ENCODE results near the gene MAP2K5. TPM values are rescaled to one million over a fixed set of nuclear protein-coding genes. Genes with fewer than 3 reads are reported as not detected.

Gene MAP2K5
- total RNA-seq, 1 donor from 2014 or later = 19.6 TPM

- H3K4me1 Mint-ChIP-seq = peaks cover 26% of the 10 kb centered on the region
- no peaks in the 10 kb centered on the region for H3K27me3 Mint-ChIP-seq (ENCODE audit: low read depth)
- no peak for DNase-seq (ENCODE audit: low read depth, low spot score)
- no peak overlapping the region for H3K27ac Mint-ChIP-seq (ENCODE audit: unreplicated experiment)
- H3K4me3 Mint-ChIP-seq = no peak overlapping the region
- TF ChIP-seq CTCF (conservative IDR thresholded peaks at IDR 0.05) = no peak
- no peaks in the 10 kb centered on the region for H3K36me3 Mint-ChIP-seq (ENCODE audit: low read depth)
- H3K9me3 Mint-ChIP-seq = no peaks in the 10 kb centered on the region
Measured at GRCh38 chr15:67805008-67805665, 262.6 kb downstream of the MAP2K5 start.

GRCh38 chr15:67805666-67806516 lies 263.4 kb downstream of the MAP2K5 start:
- Mint-ChIP-seq H3K36me3 (ENCODE audit: low read depth) (no peaks in the 10 kb centered on the region), H3K9me3 (no peaks in the 10 kb centered on the region), H3K4me1 (peaks cover 26% of the 10 kb centered on the region), H3K4me3 (no peak overlapping the region), H3K27me3 (ENCODE audit: low read depth) (no peaks in the 10 kb centered on the region), H3K27ac (ENCODE audit: unreplicated experiment) (peak overlapping the region; percentile 71)
- DNase-seq (ENCODE audit: low read depth, low spot score) = no peak
- TF ChIP-seq CTCF (conservative IDR thresholded peaks at IDR 0.05) = no peak

GRCh38 chr15:67806536-67806935 lies 264.0 kb downstream of the MAP2K5 start:
- no peak overlapping the region for H3K4me3 Mint-ChIP-seq
- H3K4me1 Mint-ChIP-seq = peaks cover 26% of the 10 kb centered on the region
- no peak overlapping the region for H3K27ac Mint-ChIP-seq (ENCODE audit: unreplicated experiment)
- no peaks in the 10 kb centered on the region for H3K27me3 Mint-ChIP-seq (ENCODE audit: low read depth)
- no peaks in the 10 kb centered on the region for H3K36me3 Mint-ChIP-seq (ENCODE audit: low read depth)
- DNase-seq (ENCODE audit: low read depth, low spot score) = no peak
- no peaks in the 10 kb centered on the region for H3K9me3 Mint-ChIP-seq
- TF ChIP-seq CTCF (conservative IDR thresholded peaks at IDR 0.05) = no peak

- no peak for TF ChIP-seq CTCF (conservative IDR thresholded peaks at IDR 0.05)
- H3K4me3 Mint-ChIP-seq = no peak overlapping the region
- peak overlapping the region; percentile 95 for H3K27ac Mint-ChIP-seq (ENCODE audit: unreplicated experiment)
- peaks cover 2% of the 10 kb centered on the region for H3K27me3 Mint-ChIP-seq (ENCODE audit: low read depth)
- H3K9me3 Mint-ChIP-seq = no peaks in the 10 kb centered on the region
- no peaks in the 10 kb centered on the region for H3K36me3 Mint-ChIP-seq (ENCODE audit: low read depth)
- H3K4me1 Mint-ChIP-seq = peaks cover 28% of the 10 kb centered on the region
- DNase-seq (ENCODE audit: low read depth, low spot score) = no peak
Measured at GRCh38 chr15:67807141-67807540, 264.6 kb downstream of the MAP2K5 start.

- Mint-ChIP-seq H3K27ac (ENCODE audit: unreplicated experiment) (peak overlapping the region; percentile 95), H3K4me1 (peaks cover 34% of the 10 kb centered on the region), H3K27me3 (ENCODE audit: low read depth) (peaks cover 5% of the 10 kb centered on the region), H3K36me3 (ENCODE audit: low read depth) (no peaks in the 10 kb centered on the region), H3K9me3 (no peaks in the 10 kb centered on the region), H3K4me3 (no peak overlapping the region)
- no peak for DNase-seq (ENCODE audit: low read depth, low spot score)
- TF ChIP-seq CTCF (conservative IDR thresholded peaks at IDR 0.05) = no peak
Measured at GRCh38 chr15:67807836-67808235, 265.3 kb downstream of the MAP2K5 start.

All from neural crest cell (in vitro differentiated cells).